ENCODE measurements around the gene THSD1. TPM values are rescaled to one million over a fixed set of nuclear protein-coding genes. Genes with fewer than 3 reads are reported as not detected.
"Not testable (repeated sequence)": the region's sequence is repeated elsewhere in the genome, so short reads cannot be mapped to it uniquely, and the experiment has no call there.

Gene THSD1
- total and polyA plus RNA-seq, 10 donors: 1.6 to 13.1 (median 9.9) TPM

GRCh38 chr13:52348071-52348470, 57.9 kb downstream of the THSD1 start:
- Histone ChIP-seq H3K4me1 (no peaks in the 10 kb centered on the region), H3K27ac (no peak overlapping the region), H3K36me3 (no peaks in the 10 kb centered on the region), H3K4me3 (no peak overlapping the region), H3K9me3 (no peaks in the 10 kb centered on the region), H3K27me3 (replicated peaks in 1 of 7) (peaks cover 0 to 8% (median 0%) of the 10 kb centered on the region in 7 donors)
- WGBS, 5 donors: 63 to 79% (median 68%) methylated on average over 5 of the region's 5 CpGs
- DNase-seq: no peak
- intact Hi-C loops (cut with DNase I; ENCODE audit: low total_unique reads): loop anchor here (10.0 kb wide), 1 partner anchor 107 kb away; the partner anchor contains the start of genes CKAP2 and VPS36
- no peak for TF ChIP-seq POLR2AphosphoS5 (IDR thresholded peaks at IDR 0.05)
- no peak for TF ChIP-seq CTCF (IDR thresholded peaks at IDR 0.05 in 8 of 11, conservative IDR thresholded peaks at IDR 0.05 in 3 of 11)

DNA sequence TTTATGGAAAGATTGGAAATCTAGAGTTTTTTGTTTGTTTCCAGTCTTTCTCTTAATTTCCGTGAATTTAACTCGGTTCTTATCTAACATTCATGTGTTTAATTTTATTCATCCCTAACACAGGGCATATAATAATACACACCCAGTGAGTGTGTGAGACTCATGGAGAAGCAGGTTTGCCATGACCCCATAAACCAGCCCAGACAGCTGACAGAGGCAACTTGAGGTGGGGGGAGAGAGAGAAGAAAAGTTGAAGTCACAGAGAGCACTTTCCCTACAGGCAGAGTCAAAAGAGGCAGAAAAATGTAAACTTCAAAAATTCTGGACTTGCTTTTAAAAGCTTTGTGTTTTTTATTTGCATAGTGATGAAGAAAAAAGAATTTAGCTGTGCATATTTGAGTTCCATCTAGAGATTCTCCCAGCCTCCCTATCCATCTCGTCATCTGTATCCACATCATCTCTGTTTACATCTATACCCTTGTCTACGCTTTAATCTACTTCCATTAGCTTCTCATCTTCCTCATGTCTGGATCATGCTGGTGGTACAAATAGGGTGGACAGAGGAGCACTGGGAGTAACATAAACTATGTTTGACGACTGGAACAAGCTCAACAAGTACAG, 60.2 kb downstream of the THSD1 start:
- Histone ChIP-seq H3K4me1 (no peaks in the 10 kb centered on the region), H3K9me3 (no peaks in the 10 kb centered on the region), H3K4me3 (no peak overlapping the region), H3K27ac (no peak overlapping the region), H3K27me3 (replicated peaks in 1 of 7) (peaks cover 0 to 8% (median 0%) of the 10 kb centered on the region in 7 donors), H3K36me3 (no peaks in the 10 kb centered on the region)
- TF ChIP-seq CTCF (IDR thresholded peaks at IDR 0.05 in 8 of 11, conservative IDR thresholded peaks at IDR 0.05 in 3 of 11) (no peak), POLR2A (IDR thresholded peaks at IDR 0.05) (no peak), POLR2AphosphoS5 (IDR thresholded peaks at IDR 0.05) (no peak)
- intact Hi-C loops (cut with DNase I; ENCODE audit: low total_unique reads): loop anchor here (10.0 kb wide), 1 partner anchor 109 kb away; the partner anchor contains the start of genes CKAP2 and VPS36
- no peak for DNase-seq
- WGBS, 5 donors: 81 to 90% (median 87%) methylated on average over 5 of the region's 5 CpGs

- H3K4me1 ChIP-seq: no peaks in the 10 kb centered on the region
- H3K27me3 ChIP-seq (replicated peaks in 1 of 7): peaks cover 0 to 8% (median 0%) of the 10 kb centered on the region in 7 donors
- H3K4me3 ChIP-seq: no peak overlapping the region
- H3K27ac ChIP-seq: no peak overlapping the region
- DNase-seq: no peak
- no peaks in the 10 kb centered on the region for H3K9me3 ChIP-seq
- TF ChIP-seq POLR2AphosphoS5 (IDR thresholded peaks at IDR 0.05) (no peak), POLR2A (IDR thresholded peaks at IDR 0.05) (no peak), CTCF (IDR thresholded peaks at IDR 0.05 in 8 of 11, conservative IDR thresholded peaks at IDR 0.05 in 3 of 11) (no peak)
- 74 to 91% (median 80%) methylated on average over 3 of the region's 3 CpGs for WGBS, 5 donors
- H3K36me3 ChIP-seq: no peaks in the 10 kb centered on the region
- intact Hi-C loops (cut with DNase I; ENCODE audit: low total_unique reads): loop anchor here (10.0 kb wide), 1 partner anchor 110 kb away; the partner anchor contains the start of genes CKAP2 and VPS36
Observed at GRCh38 chr13:52345048-52345447, 60.9 kb downstream of the THSD1 start.

- intact Hi-C loops (cut with DNase I; ENCODE audit: low total_unique reads): loop anchor here (10.0 kb wide), 1 partner anchor 111 kb away; the partner anchor contains the start of genes CKAP2 and VPS36
- TF ChIP-seq POLR2AphosphoS5 (IDR thresholded peaks at IDR 0.05): no peak
- no peak for TF ChIP-seq POLR2A (IDR thresholded peaks at IDR 0.05)
- no peak for TF ChIP-seq CTCF (IDR thresholded peaks at IDR 0.05 in 8 of 11, conservative IDR thresholded peaks at IDR 0.05 in 3 of 11)
- DNase-seq: no peak
Observed at GRCh38 chr13:52344108-52344507, 61.9 kb downstream of the THSD1 start.

GRCh38 chr13:52342203-52342602, 63.8 kb downstream of the THSD1 start:
- intact Hi-C loops (cut with DNase I; ENCODE audit: low total_unique reads): loop anchor here (10.0 kb wide), 1 partner anchor 113 kb away; the partner anchor contains the start of genes CKAP2 and VPS36
- 93 to 99% (median 94%) methylated on average over 3 of the region's 3 CpGs for WGBS, 5 donors

More at GRCh38 chr13:52344108-52344507, 61.9 kb downstream of the THSD1 start:
- 81 to 90% (median 89%) methylated on average over 10 of the region's 10 CpGs for WGBS, 5 donors
- Histone ChIP-seq H3K4me1 (no peaks in the 10 kb centered on the region), H3K27ac (no peak overlapping the region), H3K36me3 (no peaks in the 10 kb centered on the region), H3K4me3 (no peak overlapping the region), H3K9me3 (no peaks in the 10 kb centered on the region), H3K27me3 (replicated peaks in 1 of 7) (peaks cover 0 to 8% (median 0%) of the 10 kb centered on the region in 7 donors)

DNA sequence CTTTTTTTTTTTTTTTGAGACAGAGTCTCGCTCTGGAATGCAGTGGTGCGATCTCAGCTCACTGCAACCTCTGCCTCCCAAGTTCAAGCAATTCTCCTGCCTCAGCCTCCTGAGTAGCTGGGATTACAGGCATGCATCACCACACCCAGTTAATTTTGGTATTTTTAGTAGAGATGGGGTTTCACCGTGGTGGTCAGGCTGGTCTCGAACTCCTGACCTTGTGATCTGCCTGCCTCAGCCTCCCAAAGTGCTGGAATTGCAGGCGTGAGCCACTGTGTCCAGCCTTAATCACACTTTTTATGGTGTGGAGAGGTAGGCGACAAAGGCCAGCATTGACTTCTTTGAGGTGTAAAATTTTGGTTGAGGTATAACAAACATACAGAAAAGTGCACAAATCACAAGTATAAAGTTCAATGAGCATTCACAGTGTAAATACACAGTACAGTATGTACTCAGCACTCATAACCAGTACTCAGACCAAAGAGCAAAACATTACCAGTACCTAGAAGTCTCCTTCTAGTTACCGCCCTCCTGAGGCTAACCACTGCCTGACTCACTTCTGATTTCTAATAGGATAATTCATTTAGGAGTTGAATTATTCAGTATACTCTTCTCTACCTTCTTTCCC, 68.0 kb downstream of the THSD1 start:
- 79 to 90% (median 84%) methylated on average over 7 of the region's 7 CpGs for WGBS, 5 donors
- H3K4me3 ChIP-seq; H3K9me3 ChIP-seq; intact Hi-C loops (cut with DNase I; ENCODE audit: low total_unique reads); H3K4me1 ChIP-seq; H3K27me3 ChIP-seq (replicated peaks in 1 of 7); DNase-seq; H3K36me3 ChIP-seq; H3K27ac ChIP-seq: not testable (repeated sequence)

More at GRCh38 chr13:52342203-52342602, 63.8 kb downstream of the THSD1 start:
- H3K4me1 ChIP-seq; H3K9me3 ChIP-seq; DNase-seq; H3K36me3 ChIP-seq; H3K27me3 ChIP-seq (replicated peaks in 1 of 7); H3K4me3 ChIP-seq; H3K27ac ChIP-seq: not testable (repeated sequence)
